GM21529 (cell line): ENCODE results near the gene TBCD.

ENCODE experiments used
- ATAC-seq: cut with Tn5 transposase; IDR thresholded peaks from one replicate; pipeline ENCODE4 v1.9.1; 2021; ENCODE audit not compliant: unreplicated experiment

The TBCD gene

DNA sequence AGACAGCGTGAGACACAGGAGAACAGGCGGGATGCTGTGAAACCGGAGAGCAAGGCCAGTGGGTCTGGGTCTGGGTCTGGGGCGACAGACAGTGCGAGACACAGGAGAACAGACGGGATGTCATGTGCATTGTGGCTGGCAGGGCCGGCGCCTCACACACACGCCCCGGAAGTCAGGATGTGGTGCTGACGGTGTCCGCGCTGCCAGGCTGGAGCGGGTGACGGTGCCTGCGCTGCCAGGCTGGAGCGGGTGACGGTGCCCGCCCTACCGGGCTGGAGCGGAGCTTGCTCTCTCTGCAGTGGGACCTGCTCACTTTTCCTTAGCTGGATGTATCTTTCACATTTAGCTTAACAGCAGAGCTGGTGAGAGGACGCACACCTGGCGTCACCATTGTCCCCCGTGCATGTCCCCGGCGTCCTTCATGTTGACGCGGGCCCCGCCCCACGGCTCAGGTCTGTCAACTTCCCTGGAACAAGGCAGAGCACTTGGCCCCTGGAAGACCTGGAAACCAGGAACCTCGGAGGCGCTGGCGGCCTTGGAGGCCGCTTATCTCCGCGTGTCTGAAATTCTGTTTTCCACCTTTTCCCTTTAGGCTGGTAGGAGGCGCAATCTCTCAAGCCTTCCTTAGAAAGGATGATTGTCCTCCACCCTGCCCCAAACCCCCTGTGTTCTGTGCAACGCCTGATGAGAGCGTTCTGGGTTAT lies 131.0 kb downstream of the TBCD start:
- no peak for ATAC-seq

DNA sequence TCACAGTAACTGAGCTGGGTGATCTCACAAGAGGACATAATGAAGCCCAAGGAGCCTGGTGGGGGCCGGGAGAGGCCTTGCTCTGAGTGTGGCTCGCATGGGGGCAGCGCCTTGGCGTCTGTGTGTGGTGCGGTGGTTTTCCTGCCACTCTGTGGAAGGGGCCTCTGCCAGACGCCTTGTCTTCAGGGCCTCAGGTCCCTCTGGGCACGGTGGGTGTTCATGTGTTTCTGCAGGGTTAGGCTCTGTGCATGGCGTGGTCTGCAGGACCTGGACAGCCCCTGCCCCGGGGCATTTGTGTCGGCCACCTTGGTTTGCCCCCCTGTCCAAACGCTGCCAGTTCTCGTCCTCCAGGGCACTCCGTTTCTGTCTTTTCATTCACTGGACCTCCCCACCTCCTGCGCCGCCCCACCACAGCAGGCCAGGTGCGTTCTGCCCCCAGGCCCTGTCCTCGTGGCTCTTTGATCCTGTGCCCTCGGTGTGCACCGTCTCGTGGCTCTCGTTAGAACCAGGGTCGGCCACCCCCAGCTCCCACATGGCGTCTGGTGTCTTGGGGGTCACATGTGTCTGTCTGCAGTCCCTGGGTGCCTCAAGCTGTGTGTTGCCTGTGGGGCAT lies 131.7 kb downstream of the TBCD start:
- no peak for ATAC-seq

DNA sequence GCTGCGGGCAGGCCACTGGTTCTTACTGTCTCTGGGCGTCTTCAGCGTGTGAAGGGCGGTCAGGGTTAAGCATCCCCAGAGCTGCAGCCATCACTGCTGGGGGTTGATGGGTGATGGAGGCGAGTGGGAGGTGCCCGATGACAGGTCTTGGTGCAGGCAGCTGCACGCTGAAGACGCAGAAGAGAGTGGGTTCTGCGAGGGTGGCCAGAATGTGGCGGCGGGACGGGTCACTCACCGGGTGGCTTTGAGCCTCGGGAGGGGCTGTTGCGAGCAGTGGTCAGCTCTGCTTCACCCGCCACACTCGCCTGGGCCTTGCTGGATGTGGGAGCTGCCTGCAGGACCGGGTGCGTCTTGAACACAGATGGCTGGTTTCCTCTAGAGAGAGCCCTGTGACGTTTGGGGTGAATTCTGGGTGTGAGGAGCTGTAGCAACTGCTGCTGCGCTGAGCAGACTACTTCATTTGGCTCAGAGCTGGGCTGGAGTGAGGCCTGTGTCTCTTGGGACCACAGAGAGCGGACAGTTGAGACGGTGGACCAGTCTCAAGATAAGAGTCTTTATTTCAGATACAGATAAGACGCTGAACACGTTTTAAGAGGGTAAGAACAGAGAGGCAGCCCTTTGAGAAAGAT lies 132.6 kb downstream of the TBCD start:
- ATAC-seq, result no peak

DNA sequence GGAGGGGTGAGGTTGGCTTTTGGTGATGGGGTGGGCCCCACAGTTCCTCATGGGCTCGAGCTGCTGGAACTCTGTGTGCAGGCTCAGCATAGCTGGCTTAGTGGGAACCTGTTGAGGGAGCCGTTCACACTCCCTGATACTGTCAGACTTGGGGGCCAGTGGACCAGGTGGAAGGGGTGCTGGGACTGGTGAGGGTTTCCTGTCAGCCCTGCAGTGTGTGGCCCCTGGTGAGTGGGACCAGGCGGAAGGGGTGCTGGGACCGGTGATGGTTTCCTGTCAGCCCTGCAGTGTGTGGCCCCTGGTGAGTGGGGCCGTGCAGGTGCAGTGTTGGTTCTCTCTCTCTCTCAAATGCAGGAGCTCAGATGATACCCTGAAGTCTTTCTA lies 133.1 kb downstream of the TBCD start:
- ATAC-seq, result no peak

DNA sequence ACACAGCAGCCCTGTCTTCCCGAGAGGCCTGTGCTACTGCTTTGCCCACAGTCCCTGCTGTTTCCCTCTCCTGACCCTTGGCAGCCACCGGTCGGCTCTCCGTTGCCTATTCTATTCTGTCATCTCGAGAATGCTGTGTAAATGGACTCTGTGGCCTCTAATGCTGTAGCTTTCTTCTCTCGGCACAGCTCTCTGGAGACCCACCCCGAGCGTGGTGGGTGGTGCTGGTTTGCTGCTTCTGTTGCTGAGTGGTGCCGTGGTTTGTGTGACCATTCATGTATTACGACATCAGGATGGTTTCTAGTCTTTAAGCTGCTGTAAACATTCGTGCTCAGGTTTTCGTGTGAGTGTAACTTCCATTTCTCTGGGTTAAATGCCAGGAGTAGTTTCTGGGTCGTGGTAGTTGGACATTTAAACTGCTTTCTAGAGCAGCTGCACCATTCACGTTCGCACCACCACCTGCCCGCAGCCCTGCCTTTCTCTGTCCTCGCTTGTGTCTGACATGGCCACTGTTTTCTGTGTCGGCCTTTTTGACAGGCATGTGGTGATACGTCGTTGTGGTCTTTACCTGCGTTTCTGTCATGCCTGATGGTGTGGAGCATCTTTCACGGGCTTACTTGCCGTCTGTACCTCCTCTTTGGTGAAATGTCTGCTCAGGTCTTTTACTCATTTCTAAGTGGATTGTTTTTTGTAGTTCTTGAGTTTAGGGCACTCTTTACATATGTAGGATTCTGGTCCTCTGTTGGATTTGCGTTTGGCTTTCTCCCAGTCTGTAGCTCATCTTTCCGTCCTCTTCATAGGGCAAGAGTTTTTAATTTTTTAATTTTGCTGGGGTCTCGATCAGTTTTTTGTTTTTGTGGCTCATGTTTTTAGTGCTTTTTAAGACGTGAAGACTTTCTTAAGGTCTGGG lies 135.6 kb downstream of the TBCD start:
- no peak for ATAC-seq

DNA sequence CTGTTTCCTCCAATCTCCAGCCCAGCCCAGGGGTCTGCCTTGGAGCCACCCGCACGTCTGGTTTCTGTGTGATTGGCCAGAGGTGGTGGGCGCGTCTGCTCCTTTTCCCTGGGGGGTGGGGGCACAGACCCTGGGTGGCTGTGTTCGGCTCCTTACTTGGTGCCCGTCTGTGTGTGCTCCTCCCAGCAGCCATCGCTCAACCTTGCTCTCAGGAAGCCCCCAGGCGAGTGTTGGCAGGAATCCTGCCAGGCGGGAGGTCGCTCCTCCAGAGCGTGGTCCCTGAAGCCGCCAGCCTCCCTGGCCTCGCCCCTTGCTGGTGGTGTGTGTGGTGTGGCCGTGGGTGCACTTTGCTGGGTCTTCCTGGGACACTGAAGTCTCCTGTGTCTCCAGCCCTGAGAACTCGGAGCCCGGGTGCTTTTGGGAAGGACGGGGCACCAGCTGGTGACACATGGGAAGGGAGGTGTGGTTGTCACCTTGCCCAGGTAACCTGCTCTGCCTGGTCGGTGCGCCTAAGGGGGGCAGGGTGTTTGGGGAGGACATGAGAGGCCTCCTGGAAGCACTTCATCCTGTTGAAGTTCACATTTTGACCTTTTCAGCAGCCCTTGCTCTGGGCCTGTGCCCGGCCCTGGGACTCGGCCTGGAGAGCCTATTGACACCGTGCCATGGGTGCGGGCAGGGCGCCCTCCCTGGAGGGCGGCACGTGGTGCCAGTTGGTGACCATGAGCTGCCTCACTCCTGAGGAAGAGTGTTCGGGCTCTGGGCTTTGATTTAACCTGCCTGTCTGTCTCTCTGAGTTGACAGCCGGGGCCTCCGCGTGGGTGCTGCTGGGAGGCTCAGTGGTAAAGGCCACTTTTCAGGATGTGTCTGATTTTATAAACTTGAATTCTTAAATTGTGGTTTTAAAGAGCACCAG lies 137.0 kb downstream of the TBCD start:
- no peak for ATAC-seq

DNA sequence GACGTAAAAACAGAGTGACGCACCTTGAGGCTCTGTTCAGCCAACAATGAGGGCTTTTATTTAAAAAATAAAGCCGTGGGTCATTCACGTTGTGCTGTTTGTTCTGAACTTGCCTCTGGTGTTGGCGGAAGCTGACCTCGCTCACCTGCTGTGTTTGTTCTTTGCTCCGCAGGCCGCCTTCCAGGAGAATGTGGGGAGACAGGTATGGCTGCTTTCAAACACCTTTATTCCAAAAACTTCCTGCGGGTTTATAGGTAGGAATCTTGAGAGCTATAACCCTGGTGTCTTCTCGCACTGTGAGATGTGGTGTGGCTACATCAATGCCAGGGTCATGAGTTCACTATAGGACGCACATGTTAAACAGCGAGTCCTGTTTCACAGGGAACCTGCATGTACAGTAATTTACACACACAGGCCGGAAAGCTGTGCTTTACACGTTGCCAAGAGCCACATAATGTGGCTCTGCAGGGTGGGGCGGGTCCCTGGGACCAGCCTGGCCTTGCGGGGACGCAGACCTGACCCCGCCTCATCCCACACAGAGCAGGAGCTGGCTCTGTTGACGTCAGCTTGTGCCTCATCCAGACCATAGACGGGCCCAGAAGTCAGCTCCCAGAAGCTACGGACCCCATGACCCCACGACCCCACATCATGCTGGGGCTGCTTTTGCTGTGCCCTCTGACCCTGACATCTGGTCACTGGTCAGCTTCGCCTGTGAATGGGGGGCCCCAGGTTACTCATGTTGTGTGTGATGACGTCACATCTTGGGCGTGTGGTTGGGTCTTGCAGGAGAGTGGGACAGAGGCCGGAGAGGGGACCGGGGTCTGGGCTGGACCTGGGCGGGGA lies 137.9 kb downstream of the TBCD start:
- no peak for ATAC-seq

DNA sequence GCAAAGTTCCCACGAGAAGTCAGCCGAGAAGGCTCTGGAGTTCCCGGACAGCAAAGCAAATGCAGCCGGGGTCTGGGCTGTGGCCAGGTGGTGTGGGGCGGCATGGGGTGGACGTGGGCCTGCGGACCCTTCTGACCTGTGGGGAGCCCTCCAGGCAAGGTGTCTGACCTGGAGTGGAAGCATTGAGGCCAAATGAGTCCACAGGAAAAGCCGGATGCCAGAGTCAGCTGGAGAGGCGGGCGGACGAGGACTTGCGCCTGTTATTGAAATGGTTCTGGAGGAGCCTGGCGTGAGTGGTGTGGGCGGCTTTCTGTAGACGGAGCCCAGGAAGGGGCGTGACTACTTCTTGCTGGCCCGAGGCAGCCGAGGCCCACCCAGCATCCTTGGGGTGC lies 138.5 kb downstream of the TBCD start:
- ATAC-seq, result no peak

DNA sequence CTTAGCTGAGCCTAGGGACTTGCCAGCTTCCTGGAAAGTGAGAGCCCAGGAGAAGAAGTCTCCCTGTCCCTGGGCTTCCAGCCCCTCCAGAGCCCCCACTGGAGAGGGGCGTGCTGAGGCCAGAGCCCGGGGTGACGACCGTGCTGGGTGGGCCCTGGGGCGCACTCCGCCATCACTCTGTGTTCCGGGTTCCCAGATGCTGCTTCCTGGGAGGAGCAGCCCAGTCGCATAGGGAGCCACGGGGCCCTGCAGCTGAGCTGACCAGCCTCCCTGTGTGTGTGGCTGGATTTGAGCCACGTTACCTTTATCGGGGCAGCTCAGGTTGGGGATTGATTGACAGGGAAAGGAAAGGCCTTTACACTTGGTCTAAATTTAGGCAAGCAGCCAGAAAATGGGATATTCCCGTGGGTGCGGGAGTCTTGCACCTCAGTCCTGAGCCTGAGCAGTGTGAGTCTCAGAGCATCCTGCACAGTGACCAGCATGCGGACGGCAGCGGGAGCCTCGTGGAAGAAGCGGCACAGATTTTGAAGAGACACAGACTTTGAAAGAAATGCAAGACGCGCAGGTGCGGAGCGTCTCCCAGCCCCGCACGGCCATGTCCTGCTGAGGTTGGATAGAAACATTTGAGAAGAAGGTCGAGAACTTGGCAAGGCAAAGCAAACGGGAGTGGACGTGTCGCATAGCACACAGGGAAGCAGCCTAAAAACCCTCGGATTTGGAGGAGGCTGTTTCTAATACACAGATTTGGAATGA lies 139.2 kb downstream of the TBCD start:
- no peak for ATAC-seq

DNA sequence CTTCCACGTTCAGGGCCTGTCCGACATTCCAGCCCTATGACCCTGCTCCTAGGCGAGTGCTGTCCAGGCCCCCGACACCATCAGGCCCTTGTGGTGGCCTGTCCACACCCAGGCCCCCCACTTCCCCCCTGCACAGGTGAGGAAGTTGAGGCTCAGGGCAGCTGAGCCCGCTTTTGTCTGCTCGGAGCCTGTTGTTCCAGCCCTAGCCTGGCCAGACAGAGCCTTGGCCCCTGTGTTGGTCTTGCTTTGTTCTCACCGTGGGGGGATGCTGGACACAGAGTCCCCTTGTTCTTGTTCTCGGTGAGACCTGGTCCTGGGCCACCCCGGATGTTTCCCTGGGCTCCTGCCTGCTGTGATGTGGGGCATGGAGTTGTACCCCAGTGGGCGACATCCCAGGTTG lies 140.0 kb downstream of the TBCD start:
- ATAC-seq, result no peak

DNA sequence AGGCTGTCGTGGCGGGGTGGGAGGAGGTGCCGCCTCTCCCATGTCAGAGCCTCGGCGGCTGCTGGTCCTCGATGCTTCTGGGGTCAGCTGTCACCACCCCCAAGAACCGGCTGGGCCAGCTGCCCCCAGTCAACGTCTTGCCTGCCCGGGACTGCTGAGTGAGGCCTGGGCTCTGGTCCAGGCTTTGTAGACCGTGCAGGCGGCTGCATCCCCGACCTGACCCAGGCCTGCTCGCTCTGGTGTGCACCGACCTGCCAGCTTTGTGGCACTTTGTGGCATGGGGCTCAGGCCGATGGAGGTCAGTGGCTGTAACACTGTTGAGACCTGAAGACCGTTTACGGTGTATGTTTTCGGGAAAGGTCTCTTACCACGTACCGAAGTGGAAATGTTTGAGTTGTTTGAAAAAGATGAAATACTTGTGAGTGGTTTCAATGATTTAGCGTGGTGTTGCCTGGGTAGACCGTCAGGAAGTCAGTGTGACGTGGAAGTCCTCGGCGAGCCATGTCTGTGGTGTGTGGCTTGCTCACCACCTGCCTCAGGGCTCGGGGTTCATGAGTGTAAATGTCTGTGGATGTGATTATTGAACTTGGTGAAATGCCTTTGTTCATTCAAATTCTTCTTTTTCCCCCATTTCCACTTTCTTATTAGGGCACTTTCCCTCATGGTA lies 141.2 kb downstream of the TBCD start:
- no peak for ATAC-seq

DNA sequence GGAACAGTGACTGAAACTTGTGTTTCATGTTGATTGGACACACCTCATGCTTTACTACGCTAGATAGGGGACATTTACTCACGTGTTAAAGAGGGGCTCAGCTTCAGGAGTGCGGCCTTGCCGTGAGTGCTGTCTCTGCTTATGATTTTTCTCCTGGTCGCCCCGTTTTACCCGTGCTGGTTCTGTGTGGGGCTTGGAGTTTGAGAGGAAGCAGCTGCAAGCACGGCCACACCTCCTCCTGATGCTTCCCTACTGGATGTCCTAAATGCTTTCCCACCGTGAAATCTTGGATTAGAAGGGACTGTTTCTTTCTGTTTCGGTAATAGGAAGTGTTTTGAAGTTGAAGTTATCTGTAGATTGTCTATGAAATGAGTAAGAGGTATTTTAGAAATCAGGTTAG lies 141.9 kb downstream of the TBCD start:
- ATAC-seq, result no peak

DNA sequence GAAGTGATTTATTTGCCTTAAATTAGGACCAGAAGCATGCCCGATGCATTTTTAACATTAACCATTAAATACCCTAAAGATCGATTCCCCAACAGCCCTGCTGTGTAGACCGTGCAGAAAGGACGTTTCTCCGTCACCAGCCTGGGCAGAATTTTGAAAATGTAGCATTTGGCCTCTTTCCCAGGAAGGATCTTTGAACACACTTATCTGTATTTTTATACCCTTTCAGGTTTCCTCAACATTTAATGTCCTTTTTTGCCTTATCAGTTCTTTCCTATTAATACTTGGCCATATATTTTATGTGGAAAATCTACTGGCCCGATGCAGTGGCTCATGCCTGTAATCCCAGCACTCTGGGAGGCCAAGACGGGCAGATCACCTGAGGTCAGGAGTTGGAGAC lies 142.5 kb downstream of the TBCD start:
- no peak for ATAC-seq

DNA sequence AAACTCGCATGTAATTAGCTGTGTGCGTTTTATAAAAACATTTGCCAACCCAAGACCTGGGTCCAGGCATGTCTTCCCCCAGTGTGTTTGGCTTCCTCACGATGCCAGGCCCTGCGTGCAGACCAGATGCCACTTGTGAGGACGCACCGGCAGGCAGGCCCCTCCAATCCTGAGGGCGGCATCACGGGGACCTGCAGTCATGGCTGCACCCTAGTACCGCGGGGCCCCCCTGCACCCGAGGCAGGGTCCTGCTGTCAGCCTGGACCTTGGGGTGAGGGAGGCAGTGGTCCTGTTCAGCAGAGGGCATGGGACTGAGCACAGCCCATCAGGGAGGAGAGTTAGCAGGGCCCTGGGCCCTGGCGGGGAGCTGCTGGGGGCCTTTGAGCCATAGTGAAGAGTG lies 143.2 kb downstream of the TBCD start:
- ATAC-seq, result no peak

DNA sequence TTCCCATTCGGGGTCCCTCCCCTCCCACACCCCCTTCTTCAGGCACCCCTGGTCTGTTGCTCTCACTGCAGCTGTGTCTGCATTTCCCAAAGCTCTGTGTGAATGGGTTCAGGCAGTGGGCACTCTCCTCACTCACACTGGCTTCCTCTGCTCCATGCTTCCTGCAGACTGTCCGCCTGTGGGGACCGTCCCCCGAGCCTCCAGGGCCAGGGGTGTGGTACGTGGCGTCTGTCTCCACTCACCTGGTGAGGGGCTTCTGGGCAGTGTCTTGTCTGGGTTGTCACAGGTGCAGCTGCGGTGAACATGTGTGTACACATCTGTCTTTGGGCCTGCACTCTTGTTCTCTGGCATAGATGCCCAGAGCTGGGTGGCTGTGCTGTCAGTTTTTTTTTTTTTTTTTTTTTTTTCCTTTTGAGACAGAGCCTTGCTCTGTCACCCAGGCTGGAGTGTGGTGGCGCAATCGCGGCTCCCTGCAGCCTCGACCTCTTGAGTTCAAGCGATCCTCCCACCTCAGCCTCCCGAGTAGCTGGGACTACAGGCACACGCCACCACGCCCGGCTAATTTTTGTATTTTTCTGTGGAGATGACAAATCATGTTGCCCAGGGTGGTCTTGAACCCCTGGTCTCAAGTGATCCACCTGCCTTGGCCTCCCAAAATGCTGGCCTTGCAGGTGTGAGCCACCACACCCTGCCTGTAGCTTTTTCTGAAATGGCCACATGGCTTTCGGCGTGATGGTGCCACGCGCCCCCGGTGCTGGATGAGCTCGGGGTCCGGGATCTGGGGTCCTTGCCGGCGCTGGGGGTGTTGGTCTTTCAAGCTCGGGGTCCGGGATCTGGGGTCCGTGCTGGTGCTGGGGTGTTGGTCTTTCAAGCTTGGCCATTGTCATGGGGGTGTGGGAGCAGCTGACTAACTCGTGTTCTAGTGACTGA lies 144.5 kb downstream of the TBCD start:
- ATAC-seq, result no peak

DNA sequence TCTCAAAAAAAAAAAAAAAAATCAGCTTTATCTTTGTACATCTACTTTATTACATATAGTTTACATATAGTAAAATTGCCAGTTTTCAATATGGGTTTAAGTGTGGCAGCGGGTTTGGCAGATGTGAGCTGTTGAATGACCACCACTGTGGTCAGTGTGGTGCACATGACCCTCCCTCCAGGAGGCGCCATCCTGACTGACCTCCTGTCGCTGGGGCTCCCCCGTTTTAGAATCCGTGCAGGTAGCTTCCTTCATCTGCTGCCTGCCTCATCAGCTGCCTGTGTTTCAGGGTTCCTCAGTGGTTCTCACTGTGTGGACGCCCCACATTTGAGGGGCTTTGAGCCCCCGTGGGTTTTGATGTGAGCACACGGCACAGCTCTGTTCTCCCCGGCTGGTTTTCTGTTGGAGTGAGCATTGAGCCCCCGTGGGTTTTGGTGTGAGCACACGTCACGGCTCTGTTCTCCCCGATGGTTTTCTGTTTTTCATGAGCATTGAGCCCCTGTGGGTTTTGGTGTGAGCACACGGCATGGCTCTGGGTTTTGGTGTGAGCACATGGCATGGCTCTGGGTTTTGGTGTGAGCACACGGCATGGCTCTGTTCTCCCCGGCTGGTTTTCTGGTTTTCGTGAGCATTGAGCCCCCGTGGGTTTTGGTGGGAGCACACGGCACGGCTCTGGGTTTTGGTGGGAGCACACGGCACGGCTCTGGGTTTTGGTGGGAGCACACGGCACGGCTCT lies 145.8 kb downstream of the TBCD start:
- ATAC-seq, result no peak
